Esophagus mucosa (tissue), 1 donor: ENCODE data around the gene TMEM185A. TPM values are rescaled to one million over a fixed set of nuclear protein-coding genes. Genes with fewer than 3 reads are reported as not detected.
"Not testable (repeated sequence)": the region's sequence is repeated elsewhere in the genome, so short reads cannot be mapped to it uniquely, and the experiment has no call there.

Experiments
- ATAC-seq: fragments of 200-7000 bp; cut with Tn5 transposase; one replicate; pipeline ENCODE4 v1.9.1; 2020
- total RNA-seq: library from RNA; stranded (reverse); gene quantifications from one replicate; pipeline ENCODE4 v1.2.4, GENCODE V29; 2023
- donor health status: DM: yes; HTN: yes; CAD: no.

The TMEM185A gene
- 16.5 TPM for total RNA-seq

DNA sequence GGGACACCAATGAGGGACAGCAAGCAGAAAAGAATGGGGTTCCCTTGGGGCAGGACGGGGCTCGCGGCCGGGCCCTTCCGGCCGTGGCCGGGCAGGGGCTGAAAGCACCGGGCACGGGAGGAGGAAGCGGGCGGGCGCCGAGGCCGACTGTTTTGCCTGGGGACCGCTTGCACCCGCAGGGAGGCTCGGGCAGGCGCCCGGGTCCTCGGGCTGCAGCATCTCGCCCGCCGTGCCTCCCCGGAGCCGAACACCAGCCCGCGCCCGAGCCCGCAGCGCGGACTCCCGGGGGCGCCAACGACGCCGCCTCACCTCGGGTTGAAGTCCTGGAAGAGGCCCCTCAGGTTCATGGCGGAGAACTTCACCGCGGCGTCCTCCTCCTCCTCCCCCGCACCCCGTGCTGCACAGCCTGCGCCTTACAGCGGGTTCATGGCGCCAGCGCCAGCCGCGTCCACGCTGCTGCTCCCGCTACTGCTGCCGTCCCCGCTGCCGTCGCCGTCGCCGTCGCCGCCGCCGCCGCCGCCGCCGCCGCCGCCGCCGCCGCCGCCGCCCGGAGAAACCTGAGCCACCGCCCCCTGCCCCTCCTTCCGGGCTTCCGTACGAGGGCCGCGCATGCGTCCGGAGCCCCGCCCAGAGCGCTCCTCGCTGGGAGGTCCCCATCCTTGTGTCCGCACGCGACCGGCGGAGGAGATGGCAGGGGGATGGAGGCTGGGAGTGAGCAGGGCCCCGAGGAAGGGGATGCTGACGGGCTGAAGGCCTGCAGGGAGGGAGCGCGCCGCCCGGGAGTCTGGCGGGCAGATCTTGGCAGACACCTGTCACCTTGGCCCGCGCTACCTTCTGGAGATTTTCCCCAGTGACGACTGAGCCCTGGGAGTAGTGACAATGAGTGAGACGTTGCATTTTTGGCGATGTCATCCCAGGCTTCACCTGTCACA lies at the start of gene TMEM185A:
TSS of gene TMEM185A (minus strand) at position 559 of the 932 bp plus-strand sequence. CDS start at position 347, 212 bp downstream.
- ATAC-seq = peak; percentile 47

DNA sequence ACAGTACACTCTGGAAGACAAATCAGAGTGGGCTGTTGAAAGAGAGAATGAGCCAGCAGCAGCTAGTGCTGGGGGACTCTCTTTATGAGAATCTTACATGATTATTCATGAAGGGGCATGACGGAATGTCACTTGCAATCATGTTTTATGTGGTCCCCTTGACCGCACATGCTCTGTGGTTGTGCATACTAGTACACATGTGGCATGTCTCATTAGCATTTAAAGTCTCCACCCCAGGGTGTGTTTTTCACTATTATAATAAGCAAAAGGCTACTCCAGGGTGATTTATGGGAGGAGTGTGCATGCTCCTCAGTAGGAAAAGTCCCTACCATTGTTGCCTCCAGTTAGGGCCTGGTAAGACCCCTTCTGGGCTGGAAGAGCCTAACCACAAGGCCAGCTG lies 49.6 kb upstream of the TMEM185A start:
- no peak for ATAC-seq

DNA sequence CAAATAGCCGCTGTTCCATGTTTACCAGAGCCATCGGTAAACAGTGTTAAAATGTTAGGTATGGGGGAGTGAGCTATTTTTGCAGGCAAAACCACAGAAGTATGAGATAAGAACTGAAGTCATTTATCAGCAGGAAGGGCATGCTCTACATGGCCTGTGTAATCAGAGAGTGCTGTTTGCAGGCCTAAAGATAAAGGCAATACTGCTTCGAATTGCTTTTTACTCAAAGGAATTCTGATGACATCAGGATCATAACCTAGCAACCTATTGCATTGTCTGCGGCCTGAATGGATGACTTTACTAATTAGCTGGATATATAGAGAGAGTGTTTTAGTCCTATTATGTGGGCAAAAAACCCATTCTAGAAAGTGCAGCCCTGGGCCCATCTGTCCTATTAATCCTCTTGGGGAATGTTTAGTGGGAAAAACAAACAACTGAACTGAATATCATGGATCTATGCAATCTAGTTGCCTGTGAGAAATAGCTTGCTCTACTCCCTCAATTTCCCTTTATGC lies 47.6 kb upstream of the TMEM185A start:
- ATAC-seq = not testable (repeated sequence)

- ATAC-seq = not testable (repeated sequence)
Observed at GRCh38 chrX:149675554-149675953, 44.0 kb upstream of the TMEM185A start.

DNA sequence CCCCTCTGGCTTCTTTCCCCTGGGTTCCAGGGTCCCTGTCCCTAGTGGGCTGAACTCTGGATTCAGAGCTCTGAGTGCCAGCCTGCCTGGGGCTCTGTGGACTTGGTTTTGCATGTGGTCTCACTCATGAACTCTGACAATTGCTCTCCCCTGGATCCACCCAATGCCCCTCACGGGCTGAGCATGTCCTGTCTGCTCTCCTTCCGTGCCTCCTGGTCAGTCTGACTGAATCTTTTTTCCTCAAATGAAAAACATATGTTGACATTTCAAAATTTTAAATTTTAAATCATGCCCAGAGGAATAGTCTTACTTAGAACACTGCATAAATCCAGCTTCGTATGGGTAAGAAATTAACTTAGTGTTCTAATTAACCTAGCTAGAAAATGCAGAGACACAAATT lies 43.5 kb upstream of the TMEM185A start:
- ATAC-seq = not testable (repeated sequence)

DNA sequence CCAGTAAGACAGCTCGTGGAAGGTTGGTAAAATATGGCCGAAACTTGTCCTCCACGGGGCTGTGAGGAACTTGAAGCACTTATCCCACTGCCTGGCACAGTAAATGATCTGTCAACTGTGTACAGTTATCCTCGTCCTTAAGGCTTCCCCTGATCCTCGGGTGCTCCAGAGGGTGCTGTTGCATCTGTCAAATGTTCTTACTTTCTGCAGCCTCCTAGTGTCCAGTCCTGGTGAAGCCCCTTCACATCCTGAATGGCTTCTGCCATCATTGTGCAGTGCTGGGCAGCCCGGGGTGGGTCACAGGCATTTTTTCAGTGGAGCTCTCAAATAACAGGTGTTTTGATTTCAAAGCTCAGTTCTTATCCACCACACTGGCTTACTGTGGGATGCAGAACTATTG lies 29.0 kb upstream of the TMEM185A start:
- not testable (repeated sequence) for ATAC-seq

- peak; percentile 45 for ATAC-seq
Observed at GRCh38 chrX:149656260-149656884, 24.8 kb upstream of the TMEM185A start.

DNA sequence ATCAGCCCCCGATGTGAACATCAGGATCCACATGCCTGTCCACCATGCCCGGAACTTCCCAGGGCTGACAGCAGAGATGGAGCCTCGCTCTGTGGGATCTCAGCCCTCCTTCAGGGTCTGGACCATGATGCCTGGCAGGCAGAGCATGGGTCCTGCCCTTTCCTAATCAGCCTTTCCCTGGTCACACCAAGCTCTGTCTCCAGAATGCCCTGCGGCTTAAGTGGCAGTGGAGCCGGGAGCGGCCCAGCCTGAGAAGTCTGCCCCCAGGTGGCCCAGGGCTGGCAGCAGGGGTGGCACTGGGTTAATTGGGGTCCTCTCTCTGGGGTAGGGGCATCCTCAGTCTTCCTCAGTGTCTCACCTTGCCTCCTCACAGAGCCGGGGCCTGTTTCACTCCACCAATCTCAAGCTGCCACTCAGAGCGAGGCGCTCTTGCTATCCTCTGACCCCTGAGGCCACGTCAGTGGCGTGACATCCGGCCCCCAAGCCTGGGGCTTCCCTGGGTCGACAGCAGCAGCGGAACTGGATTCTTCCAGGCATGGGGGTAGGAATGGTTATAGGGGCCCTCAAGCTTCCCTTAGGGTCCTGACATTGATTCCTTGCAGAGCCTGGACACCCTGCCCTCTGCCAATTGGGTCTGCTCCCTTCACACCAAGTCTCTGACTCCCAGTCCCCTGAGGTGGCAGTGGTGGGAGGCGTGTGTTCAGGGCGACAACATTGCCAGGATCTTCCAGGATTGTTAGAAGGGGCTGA lies 20.8 kb upstream of the TMEM185A start:
- no peak for ATAC-seq

GRCh38 chrX:149650162-149650561 lies 18.6 kb upstream of the TMEM185A start:
- no peak for ATAC-seq

- no peak for ATAC-seq
Observed at GRCh38 chrX:149648932-149649331, 17.3 kb upstream of the TMEM185A start.

- ATAC-seq = no peak
Observed at GRCh38 chrX:149647505-149647904, 15.9 kb upstream of the TMEM185A start.

GRCh38 chrX:149643496-149643895 lies 11.9 kb upstream of the TMEM185A start:
- ATAC-seq = no peak

GRCh38 chrX:149641835-149642234 lies 10.2 kb upstream of the TMEM185A start:
- ATAC-seq = no peak

DNA sequence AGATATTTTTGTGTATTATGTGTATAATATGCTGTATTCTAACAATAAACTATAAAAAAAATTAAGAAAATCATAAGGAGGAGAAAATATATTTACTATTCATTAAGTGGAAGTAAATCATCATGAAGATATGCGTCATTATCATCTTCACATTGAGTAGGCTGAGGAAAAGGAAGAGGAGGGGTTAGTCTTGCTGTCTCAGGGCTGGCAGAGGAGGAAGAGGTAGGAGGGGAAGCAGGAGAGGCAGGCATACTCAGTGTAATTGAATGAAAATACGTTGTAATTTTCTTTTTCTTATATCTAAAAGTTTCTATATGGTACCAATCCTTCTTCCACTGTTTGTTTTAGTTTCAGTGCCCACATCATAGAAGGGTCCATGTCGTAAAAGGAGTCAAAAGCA lies 9.8 kb upstream of the TMEM185A start:
- no peak for ATAC-seq

DNA sequence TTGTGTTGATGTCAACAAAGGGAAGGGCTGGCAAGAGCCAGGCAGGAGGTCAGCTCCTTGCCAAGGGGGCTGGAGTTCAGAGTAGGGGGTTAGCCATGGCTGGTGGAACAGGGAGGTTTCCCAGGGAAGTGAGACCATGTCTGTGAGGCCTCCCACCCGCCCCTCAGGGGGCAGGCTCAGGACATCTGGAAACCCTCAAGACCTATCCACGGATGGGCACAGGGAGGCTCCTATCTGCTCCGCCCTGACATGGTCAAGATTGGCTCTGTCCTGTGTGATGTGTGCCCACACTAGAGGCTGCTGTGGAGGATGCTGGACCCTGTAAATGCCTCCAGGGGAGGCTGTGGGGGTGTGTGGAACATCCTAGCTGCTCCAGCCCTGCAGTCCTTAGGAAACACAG lies 8.0 kb upstream of the TMEM185A start:
- no peak for ATAC-seq

DNA sequence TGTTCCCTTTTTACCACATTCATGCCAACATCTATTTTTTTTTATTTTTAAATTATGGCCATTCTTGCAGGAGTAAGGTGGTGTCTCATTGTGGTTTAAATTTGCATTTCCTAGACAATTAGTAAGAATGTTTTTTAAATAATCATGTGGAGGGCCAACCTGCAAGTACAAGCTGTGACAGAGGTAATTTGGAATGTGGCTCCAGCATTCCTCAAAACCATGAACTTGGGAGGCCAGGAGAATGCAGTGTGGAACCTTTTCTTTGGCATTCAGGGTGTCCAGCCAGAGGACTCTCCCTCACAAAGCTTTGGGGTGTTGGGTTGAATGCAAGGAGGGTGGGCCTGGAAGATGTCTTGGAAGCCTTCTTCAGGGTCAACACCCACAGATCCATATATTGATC lies 7.3 kb upstream of the TMEM185A start:
- ATAC-seq = no peak

DNA sequence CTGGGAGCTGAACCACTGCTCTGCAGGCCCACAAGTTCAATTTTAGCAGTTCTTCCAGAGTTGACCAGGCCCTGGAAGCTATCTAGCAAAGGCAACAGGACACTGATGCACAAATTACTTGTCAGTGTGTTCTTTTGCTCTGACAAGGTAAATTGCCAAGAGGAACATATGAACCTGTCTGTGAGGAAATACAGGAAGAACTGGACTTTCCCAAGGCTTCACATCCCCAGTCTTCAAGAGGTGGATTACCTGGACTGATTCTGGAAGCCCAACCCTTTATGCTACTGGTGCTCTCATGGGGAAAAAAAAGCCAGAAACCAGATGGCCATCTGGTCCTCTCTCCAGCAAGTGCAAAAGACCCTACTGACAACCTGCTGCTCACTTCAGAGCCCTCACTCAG lies 1.9 kb upstream of the TMEM185A start:
- ATAC-seq = peak; percentile 49

DNA sequence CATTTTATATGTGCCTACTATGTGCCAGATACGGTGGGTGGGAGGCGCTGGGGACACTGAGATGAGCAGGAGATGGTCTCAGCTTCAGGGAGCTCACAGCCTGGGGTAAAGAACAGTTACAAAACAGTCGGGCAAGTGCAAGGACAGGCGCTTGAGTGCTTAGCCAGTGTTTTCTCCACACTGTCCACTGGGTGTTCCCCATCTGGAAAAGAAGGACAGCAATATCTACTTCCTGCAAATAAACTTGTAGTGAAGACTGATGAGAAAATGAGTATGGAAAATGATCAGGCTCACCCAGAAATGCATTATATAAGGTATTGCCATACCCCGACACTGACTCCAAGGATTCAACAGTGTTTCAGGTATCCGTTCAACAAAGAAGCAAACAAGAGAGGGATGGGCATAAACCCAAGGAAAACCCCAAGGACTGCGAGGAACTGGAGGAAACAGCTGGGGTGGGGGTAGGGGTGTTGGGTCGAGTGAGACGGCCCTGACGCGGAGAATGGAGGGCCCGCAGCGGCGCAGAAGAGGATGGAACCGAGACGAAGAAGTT lies 835 bp downstream of the TMEM185A start:
- peak; percentile 38 for ATAC-seq

DNA sequence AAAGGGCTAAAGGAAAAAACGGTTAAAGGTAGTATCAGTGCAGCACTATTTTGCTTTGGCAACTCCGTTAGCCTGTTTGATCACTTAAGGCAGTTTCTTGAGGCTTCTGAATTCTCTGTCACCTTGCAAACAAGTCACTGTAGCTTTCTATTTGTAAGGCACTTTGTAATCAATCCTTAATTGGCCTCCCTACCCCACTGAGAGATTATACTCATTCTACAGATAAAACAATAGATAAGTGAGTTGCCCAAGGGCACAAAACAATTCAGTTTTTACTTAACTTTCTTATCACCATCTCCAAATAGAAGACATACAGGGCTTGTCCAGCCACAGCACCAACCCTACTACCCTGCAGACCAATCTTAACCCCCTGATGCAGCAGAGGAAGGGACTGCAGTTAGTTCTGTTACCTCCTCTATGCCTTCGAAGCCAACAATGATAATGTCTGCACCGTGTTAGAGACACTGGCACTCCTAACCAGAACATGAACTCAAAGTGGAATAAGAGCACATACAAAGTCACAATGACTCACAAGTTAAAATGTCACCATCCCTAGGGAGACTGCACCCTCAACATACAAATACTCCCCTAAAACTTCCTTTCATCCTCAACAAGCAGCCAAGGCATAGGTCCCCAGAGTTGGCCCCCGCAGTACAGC lies 1.7 kb downstream of the TMEM185A start:
- no peak for ATAC-seq

GRCh38 chrX:149628768-149629167 lies 2.8 kb downstream of the TMEM185A start:
- no peak for ATAC-seq

GRCh38 chrX:149628280-149628679 lies 3.3 kb downstream of the TMEM185A start:
- ATAC-seq = peak; percentile 89

DNA sequence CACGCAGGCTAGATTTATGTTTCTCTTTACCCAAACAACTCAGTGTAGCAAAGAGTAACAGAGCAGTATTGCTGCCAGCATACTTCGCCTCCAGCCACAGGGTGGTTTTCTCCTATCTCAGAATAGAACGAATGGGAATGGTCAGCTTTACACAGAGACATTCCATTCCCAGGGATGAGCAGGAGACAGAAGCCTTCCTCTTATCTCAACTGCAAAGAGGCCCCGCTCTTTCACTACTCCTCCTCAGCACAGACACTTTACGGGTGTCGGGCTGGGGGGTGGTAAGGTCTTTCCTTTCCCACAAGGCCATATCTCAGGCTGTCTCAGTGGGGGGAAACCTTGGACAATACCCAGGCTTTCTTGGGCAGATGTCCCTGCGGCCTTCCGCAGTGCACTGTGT lies 4.8 kb downstream of the TMEM185A start:
- ATAC-seq = not testable (repeated sequence)
